Astrocyte (in vitro differentiated cells and primary cell): ENCODE data around the gene AFAP1L2.

ENCODE experiments used
- EZH2 ChIP-seq: IDR thresholded peaks from 2 replicates; pipeline ENCODE4 v1.6.1; 2012; ENCODE audit warnings: mild to moderate bottlenecking, low read length, inconsistent platforms; ENCODE audit not compliant: insufficient read depth
- TF ChIP-seq, protein P1 (sequence below): IDR thresholded peaks from 2 replicates; pipeline ENCODE4 v1.5.1; 2011; ENCODE audit warnings: low read depth, mild to moderate bottlenecking, inconsistent platforms, low read length, moderate library complexity; ENCODE audit not compliant: insufficient read depth

DNA sequence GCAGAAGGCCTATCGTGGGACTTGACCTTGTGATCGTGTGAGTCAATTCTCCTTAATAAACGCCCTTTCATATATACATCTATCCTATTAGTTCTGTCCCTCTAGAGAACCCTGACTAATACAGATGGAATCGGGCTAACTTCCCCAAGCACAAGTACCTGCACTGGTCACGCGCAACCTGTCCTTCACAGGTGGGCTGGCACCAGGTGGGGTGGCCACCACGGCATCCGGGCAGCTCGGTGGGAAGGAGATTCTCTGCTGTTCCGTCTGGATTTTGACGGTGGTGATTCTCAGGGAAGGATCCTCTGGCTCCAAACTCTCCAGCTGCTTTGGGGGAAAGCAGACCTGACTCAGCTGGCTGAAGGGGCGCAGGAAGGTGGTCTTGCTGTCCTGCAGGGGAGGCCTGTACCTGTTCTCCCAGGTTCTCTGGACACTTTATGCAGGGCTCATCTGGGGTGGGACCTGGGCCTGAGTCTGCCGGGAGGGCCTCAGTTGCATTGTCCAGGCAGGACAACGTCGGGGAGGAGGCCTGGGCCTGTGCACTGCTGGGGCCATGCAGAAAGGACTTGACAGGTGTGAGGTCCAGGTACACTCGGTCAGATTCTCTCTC, 104.2 kb downstream of the AFAP1L2 start:
- TF ChIP-seq, protein P1, sequence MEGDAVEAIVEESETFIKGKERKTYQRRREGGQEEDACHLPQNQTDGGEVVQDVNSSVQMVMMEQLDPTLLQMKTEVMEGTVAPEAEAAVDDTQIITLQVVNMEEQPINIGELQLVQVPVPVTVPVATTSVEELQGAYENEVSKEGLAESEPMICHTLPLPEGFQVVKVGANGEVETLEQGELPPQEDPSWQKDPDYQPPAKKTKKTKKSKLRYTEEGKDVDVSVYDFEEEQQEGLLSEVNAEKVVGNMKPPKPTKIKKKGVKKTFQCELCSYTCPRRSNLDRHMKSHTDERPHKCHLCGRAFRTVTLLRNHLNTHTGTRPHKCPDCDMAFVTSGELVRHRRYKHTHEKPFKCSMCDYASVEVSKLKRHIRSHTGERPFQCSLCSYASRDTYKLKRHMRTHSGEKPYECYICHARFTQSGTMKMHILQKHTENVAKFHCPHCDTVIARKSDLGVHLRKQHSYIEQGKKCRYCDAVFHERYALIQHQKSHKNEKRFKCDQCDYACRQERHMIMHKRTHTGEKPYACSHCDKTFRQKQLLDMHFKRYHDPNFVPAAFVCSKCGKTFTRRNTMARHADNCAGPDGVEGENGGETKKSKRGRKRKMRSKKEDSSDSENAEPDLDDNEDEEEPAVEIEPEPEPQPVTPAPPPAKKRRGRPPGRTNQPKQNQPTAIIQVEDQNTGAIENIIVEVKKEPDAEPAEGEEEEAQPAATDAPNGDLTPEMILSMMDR: no peak
- no peak for TF ChIP-seq EZH2
